Daoy (cell line): ENCODE data around the gene GALT. TPM values are rescaled to one million over a fixed set of nuclear protein-coding genes. Genes with fewer than 3 reads are reported as not detected.

Source experiments
- DNase-seq: peaks from one replicate; pipeline ENCODE4 v3.0.0-alpha.2; 2015; ENCODE audit warnings: low read depth
- total RNA-seq: library from RNA; depleted of rRNA; stranded (reverse); fragments of >200 nt; shearing (Covaris generic); gene quantifications from 2 replicates; pipeline ENCODE4 v1.2.3, GENCODE V29; 2014; rRNA removed

The GALT gene
- 8.2 and 20.2 TPM in 2 replicates for total RNA-seq

DNA sequence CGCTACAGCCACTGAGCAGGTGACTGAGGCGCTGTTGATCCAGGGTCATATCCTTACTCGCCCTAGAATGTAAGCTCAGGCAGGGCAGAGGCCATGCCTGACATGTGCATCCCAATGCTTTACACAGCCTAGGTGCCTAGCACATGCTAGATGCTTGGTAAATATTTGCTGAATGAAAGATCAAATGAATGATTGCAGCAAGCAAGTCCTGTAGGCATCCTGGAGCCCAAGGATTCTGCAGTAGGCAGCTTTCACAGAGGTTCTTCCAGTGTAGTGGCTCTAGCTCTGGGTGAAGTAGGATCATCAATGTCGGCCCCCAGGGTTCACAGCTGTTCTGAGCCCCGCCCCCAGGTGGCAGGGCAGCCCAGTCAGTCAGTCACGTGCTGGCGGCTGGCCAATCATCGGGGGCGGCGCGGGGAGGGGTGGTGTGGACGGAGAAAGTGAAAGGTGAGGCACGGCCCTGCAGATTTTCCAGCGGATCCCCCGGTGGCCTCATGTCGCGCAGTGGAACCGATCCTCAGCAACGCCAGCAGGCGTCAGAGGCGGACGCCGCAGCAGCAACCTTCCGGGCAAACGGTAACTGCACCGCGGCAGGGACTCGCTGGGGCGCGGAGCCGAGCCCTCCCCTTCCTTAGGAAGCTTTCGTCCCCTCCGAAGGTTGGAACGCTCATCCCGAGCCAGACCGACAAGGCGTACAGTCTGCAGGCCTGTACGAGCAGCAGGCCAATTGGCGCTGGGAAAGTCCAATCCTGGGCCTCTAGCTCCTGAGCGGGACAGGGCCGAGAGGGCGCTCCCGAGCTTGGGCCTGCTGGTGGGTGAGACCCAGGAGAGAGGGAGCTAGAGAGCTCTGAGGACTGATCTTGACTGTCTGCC lies at the start of gene GALT:
Gene GALT, plus strand, starts transcription at position 465 of the 873 bp plus-strand sequence. Its CDS starts 30 bp downstream, at position 495.
- peak; percentile 97 for DNase-seq

DNA sequence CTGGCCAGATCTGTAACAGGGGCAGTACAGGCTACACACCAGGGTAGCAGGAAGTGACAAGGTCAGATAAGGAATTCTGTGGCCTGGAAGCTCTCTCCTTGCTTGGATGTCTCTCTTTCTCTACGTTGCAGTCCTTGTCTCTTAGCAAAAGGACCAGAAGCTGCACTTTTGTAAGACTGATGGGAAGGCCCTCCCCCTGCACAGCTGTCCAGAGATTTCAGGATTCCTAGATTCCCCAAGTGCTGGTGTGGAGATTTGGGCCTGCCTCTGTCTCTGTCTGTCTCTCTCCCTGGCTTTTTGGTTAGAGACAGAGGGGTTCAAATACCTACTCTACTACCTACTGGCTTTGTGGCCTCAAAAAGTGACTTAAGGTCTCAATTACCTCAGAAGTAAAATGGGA lies 46.9 kb upstream of the GALT start:
- no peak for DNase-seq

GRCh38 chr9:34600908-34601307 lies 45.6 kb upstream of the GALT start:
- DNase-seq: no peak

DNA sequence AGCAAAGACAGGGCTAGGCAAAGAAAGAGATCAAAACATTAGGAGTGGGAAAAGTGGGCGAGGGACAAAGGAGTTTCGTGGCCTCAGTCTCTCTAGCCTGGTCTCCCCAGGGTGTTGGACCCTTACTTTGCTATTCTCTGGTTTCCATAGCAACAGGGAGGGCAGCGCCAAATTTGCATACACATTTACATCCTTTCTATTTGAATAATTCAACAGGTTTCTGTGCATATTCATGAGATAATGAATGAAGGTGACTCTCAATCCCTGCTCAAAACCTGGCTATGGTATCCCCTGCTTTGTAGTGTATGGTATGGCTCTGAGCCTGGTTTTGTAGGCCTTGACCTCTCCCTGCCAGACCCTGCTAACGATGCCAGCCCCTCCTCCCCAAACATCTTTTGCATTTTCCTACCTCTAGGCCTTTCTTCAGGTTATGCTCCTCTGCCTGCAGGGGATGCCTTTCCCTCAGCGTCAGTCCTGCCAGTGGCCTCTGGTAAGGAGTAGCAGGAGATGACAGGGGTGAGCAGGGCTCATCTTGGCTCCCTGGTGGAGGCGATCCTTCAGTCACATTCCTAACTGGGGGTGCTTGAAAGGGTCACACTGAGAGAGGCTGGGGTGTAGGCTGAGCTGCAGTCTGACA lies 44.4 kb upstream of the GALT start:
- DNase-seq: no peak

DNA sequence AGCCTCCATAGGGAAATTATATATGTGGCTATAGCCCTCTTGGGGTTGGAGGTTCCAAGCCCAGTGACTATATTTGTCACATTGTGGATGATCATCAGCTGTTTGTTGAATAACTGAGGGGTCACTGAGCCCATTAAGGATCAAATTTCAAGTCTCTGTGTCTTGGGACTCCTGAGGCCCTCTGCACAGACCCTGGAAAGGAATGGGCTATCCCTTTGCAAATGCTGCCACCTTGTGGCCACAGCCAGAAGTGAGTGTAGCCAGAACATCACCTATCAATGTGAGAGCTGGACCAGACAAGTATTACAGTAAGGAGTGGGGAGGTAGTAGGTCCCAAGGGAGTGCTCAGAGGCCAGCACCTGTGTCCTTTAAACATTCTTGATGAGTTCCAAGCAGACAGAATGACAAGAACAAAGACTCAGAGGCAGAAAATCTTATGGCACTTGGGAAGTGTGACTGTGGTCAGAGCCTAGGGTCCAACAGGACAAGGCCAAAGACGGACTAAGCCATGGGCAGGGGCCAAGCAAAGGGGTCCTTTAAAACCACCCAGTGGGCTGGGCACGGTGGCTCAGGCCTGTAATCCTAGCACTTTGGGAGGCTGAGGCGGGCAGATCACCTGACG lies 42.8 kb upstream of the GALT start:
- DNase-seq: peak; percentile 79

DNA sequence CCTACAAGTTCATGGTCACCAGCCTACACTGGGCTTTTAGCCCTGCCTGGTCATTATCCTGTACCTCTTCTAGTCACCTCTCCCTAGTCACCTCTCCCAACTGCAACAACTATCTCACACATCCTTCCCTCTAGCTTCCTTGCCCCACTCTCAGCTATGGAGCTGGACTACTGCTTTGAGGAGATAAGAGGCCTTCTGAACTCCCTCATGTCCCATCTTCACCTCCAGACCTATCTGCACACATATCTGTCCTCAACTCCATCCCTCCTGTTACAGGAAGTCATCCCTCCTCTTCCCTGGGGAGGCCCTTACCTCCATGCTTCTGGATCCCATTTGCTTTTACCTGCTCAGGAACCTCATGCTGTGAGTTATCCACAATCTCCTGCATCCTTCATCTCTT lies 40.3 kb upstream of the GALT start:
- no peak for DNase-seq

DNA sequence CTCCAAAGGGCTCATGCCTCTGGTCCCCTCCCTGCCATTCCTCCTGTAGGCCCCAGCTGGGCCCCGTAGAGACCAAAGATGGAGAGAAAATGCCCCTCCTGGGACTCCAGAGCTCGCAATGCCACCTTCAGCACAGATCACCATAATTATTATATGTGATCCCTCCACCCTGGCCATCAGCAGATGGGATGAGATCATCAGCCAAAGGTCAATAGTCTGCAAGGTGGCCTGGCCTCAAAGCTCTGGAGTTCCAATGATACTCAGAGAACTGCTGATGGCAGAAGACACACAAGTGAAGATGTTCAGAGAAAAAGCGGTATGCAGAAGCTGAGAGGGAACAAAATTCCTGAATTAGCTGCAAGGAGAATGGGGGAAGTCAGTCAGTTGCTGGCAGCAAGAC lies 39.6 kb upstream of the GALT start:
- DNase-seq: no peak

DNA sequence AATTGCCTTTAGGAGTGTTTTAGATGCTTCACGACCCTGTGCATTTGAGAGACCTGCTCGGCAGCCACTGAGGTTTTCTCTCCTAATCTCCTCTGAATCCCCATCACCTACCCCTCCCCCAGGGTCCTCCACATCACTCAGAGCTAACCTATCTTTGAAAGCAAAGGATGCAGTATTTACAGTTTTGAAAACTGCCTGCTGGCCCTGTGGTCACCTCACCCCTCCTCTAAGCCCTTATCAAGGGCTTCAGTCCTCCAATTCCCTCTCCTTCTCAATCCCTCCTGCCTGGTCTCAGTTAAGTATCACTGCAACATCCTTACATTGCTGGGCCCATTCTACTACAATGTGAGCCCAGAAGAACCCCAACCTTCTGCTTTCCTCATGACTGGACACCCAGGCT lies 39.1 kb upstream of the GALT start:
- no peak for DNase-seq

GRCh38 chr9:34610434-34611206 lies 35.9 kb upstream of the GALT start:
- DNase-seq: no peak

- DNase-seq: no peak
These were observed 35.1 kb upstream of the GALT start for GRCh38 chr9:34611251-34611810.

DNA sequence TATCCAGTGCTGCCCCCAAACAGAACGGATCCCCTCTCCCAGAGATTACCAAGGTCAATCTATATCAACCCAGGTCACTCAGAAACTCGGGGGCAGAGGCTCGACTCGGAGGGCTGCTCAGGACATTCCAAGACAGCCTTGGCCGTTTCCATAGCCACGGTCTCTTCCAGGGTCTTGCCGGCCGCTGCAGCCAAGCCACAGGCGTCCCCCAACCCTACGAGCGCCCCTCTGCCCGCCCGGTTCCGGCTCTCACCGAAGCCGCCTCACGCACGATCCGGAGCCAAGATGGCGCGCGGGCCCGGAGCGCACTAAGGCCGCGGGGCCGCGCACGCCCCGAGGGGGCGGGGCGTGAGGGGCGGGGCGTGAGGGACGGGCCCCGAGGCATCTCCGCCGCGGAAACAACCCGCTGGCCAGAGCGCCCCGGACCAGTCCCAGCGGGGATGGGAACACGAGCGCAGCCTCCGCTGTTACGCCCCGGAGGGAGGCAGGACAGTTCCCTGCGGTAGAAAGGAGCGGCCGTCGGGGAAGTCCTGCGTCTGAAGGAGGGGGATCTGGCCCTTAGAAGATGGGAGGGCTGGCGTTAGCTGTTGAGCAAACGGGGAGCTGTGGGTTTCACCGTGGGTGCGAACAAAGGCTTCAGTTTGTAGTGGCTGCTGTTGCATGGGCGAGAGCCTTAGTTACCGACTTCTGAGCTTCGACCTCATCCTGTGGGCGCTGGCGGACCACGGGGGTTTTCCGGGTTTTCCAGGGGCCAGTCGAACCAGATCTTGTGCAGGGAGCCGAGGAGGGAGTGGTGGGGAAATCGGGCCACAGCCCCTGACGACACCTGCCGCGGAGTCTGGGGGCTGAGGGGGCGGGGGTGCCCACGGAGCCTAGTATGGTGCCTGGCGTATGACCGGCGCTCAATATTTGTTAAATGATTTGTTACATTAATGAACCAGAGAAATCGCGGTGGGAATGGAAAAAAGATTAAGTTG lies 34.4 kb upstream of the GALT start, which contains the start of gene RPP25L:
Gene RPP25L, minus strand, starts transcription at position 287 of the 977 bp plus-strand sequence. CDS start 801 bp downstream, outside the sequence.
- peak; percentile 93 for DNase-seq

DNA sequence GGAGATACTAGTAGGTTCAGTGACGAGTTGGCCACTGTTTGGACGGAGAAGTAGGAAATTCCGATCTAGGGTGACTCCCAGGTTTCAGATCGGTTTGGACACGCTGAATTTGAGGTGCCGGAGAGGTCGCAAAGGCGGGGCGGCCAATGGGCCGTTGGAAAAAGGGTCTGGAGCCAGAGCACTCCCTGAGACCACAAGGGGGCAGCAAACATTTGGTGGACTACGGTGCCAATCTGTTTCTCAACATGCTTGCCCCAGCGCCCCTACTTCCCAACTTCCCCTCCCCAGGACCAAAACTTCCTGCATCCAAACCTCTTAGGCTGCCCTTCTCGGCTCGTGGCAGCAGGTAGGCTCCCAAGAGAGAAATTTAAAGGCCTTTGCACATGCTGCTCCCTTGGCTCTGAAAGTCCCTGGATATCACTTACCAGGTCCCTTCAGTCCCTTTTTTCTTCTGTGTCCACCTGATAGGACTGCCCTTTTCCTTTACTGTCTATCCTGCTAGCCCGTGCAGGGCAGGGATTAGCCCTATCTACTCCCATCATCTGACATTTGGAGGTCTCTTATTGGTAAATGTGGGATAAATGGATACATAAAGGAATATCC lies 33.6 kb upstream of the GALT start:
- DNase-seq: peak; percentile 86

DNA sequence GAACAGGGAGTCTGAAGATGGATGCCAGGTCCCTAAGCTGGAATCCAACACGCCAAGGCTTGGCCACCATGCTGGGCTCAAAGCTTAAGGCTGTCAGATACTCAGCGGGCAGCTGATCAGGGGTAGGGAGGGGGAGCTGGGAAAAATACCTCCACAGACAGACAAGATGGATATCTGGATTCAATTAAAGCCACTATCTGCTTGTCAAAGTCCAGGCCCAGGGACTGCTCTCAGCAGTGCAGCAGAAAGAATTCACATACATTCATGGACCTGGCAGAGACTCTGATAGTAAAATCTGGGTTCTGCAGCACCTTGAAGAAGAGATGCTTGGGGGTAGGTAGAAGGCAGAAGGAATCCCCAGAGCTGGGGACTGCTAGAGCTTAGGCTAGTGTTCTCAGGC lies 31.3 kb upstream of the GALT start:
- no peak for DNase-seq

- peak; percentile 97 for DNase-seq
These were observed 26.1 kb upstream of the GALT start, which contains the start of gene DCTN3 for GRCh38 chr9:34620061-34620994. Gene DCTN3 (minus strand): TSS chr9:34620495. CDS start chr9:34620464, 31 bp downstream.

DNA sequence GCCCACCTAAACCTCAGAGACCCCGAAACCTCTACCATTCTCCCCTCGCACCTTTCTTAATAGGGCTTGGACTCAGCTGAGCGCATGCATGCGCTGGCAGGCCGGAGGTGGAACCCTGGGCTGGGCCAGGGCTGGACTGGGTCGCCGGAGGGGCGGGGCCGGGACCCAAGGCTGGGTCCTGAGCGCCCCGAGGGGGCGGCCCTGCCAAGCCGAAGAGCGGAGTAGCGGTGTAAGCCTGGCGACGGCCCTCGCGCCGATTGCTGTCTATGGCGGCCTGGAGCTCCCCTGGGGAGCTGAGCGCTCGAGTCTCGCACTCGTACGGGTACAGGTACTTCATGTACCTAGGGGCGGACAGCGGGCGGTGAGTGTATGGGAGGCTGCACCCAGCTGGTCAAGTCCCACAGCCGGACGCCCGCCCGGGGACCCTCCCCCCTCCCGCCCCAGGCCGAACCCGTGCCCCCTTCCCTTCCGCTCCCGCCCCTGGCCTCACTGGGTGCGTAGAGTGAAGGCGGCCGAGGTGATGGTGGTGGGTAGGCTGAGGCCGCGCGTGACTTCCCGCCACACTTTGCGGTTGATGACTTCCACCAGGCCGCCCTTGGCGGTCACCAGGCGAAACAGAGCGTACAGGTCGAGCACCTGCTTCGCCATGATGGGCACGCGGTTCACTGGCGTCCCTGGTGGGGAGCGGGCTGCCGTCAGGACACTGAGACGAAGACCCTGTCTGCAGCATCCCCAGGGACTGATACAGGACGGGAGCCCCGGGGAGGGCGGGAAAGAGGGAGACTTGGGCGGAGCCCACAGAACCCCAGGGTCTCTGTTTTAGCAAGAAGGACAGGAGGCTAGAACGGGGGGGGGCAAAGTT lies 22.9 kb upstream of the GALT start:
- DNase-seq: no peak

GRCh38 chr9:34624475-34625185 lies 21.8 kb upstream of the GALT start:
- no peak for DNase-seq

GRCh38 chr9:34625186-34625486 lies 21.3 kb upstream of the GALT start:
- no peak for DNase-seq
